GM12878 (cell line): ENCODE data around the gene HERC5. TPM values are rescaled to one million over a fixed set of nuclear protein-coding genes. Genes with fewer than 3 reads are reported as not detected.

Experiments used
- ATAC-seq: fragments of 200-7000 bp; cut with Tn5 transposase; 3 replicates; pipeline ENCODE4 v1.9.1; 2020; ENCODE audit warnings: mild to moderate bottlenecking, moderate library complexity
- BruUV-seq: library from RNA; stranded (reverse); fragments of 400-500 nt; replicated peaks from 2 replicates; lab custom pipeline; 2021; lab: Mats Ljungman, UMichigan
- CTCF ChIA-PET: fragments of 300-600 bp; sonication (Branson Sonifier 250); formaldehyde crosslinking; extraction: SDS; loops from one replicate; lab custom pipeline; 2021; ENCODE audit warnings: inconsistent platforms; lab: Yijun Ruan, JAX
- POLR2A ChIA-PET: fragments of 350-600 bp; formaldehyde crosslinking; extraction: SDS; loops from one replicate; lab custom pipeline; 2021; ENCODE audit warnings: inconsistent platforms; lab: Charles Lee
- RAD21 ChIA-PET: fragments of 300-600 bp; sonication (Branson Sonifier 250); formaldehyde crosslinking; loops from one replicate; lab custom pipeline; 2023; ENCODE audit warnings: antibody characterized with exemption; ENCODE audit not compliant: unreplicated experiment; lab: Charles Lee
- SMC1A ChIA-PET: fragments of 300-600 bp; sonication (Branson Sonifier 250); formaldehyde crosslinking; loops from one replicate; lab custom pipeline; 2023; ENCODE audit not compliant: unreplicated experiment, uncharacterized antibody; lab: Charles Lee
- DNase-seq: peaks from one replicate; pipeline ENCODE4 v3.0.0-alpha.2; 2011; ENCODE audit warnings: low read depth, low spot score
- FAIRE-seq: peaks from 3 replicates; lab custom pipeline; 2011; peaks lifted over from hg19 to GRCh38; lab: Jason Lieb, UNC
- H2AFZ ChIP-seq: 2 replicates; pipeline ENCODE4 v1.6.0; 2011; ENCODE audit warnings: low read depth, low read length, control low read depth; ENCODE audit not compliant: control insufficient read depth
- H3K27ac ChIP-seq: 2 replicates; pipeline ENCODE4 v1.5.1; 2011; ENCODE audit warnings: control low read depth; ENCODE audit not compliant: control insufficient read depth, insufficient read depth
- H3K27me3 ChIP-seq, 2 experiments: replicated peaks in 1 of 2; 2 replicates each; pipeline versions ENCODE4 v1.6.0 to v1.6.1; 2011; ENCODE audit warnings: low read length in 1 of 2; ENCODE audit not compliant: control insufficient read depth in 2 of 2, insufficient read depth in 2 of 2
- H3K36me3 ChIP-seq, 2 experiments: 2 replicates each; pipeline ENCODE4 v1.5.1; 2011; ENCODE audit warnings: low read length in 1 of 2; ENCODE audit not compliant: control insufficient read depth in 2 of 2, insufficient read depth in 2 of 2
- H3K4me1 ChIP-seq: 2 replicates; pipeline ENCODE4 v1.6.1; 2011; ENCODE audit warnings: mild to moderate bottlenecking, low read length, moderate library complexity, mixed read lengths; ENCODE audit not compliant: control insufficient read depth, insufficient read depth
- H3K4me2 ChIP-seq: 2 replicates; pipeline ENCODE4 v1.6.0; 2011; ENCODE audit warnings: control low read depth; ENCODE audit not compliant: control insufficient read depth, insufficient read depth
- H3K4me3 ChIP-seq: fragments of 200-600 bp; sonication (generic); 2 replicates; pipeline ENCODE4 v1.5.1; 2016
- H3K79me2 ChIP-seq: 2 replicates; pipeline ENCODE4 v1.6.0; 2011; ENCODE audit warnings: low read length; ENCODE audit not compliant: control insufficient read depth, insufficient read depth
- H3K9ac ChIP-seq: 2 replicates; pipeline ENCODE4 v1.8.0; 2011; ENCODE audit warnings: low read length, control low read depth, mixed read lengths; ENCODE audit not compliant: control insufficient read depth, insufficient read depth
- H3K9me3 ChIP-seq: replicated peaks from 3 replicates; pipeline ENCODE4 v1.5.1; 2011; ENCODE audit warnings: mild to moderate bottlenecking, low read length; ENCODE audit not compliant: control insufficient read depth, insufficient read depth
- H4K20me1 ChIP-seq: 2 replicates; pipeline ENCODE4 v1.6.0; 2011; ENCODE audit not compliant: control insufficient read depth, insufficient read depth
- CHD1 ChIP-seq: IDR thresholded peaks from 2 replicates; pipeline ENCODE4 v1.6.1; 2012; ENCODE audit warnings: low read depth, low read length, improper control_type of control experiment
- CREB1 ChIP-seq: IDR thresholded peaks from 2 replicates; pipeline ENCODE4 v1.6.1; 2012; ENCODE audit warnings: low read depth, mild to moderate bottlenecking, inconsistent platforms
- FOXK2 ChIP-seq: fragments of 450-650 bp; IDR thresholded peaks from 2 replicates; pipeline ENCODE4 v1.6.1; 2017; ENCODE audit warnings: mild to moderate bottlenecking, moderate library complexity
- LARP7 ChIP-seq: fragments of 450-650 bp; IDR thresholded peaks from 2 replicates; pipeline ENCODE4 v1.6.1; 2017; ENCODE audit warnings: mild to moderate bottlenecking
- MEF2A ChIP-seq: IDR thresholded peaks from 2 replicates; pipeline ENCODE4 v1.6.1; 2011; ENCODE audit warnings: low read depth, mild to moderate bottlenecking, low read length, moderate library complexity; ENCODE audit not compliant: insufficient read depth
- NBN ChIP-seq: fragments of 450-650 bp; IDR thresholded peaks from 2 replicates; pipeline ENCODE4 v1.6.1; 2016
- PAX8 ChIP-seq: fragments of 450-650 bp; IDR thresholded peaks from 2 replicates; pipeline ENCODE4 v1.6.1; 2017; ENCODE audit warnings: mild to moderate bottlenecking, moderate library complexity
- RB1 ChIP-seq: fragments of 450-650 bp; formaldehyde crosslinking; IDR thresholded peaks from 2 replicates; pipeline ENCODE4 v1.6.1; 2017; ENCODE audit warnings: mild to moderate bottlenecking, borderline replicate concordance
- STAT3 ChIP-seq: IDR thresholded peaks from 2 replicates; pipeline ENCODE4 v1.6.1; 2011; ENCODE audit warnings: low read depth, low read length, improper control_type of control experiment
- SUZ12 ChIP-seq: fragments of 200-600 bp; sonication (generic); IDR thresholded peaks from one replicate; pipeline ENCODE4 v1.6.1; 2018; ENCODE audit warnings: antibody characterized with exemption, mild to moderate bottlenecking; ENCODE audit not compliant: unreplicated experiment
- ZNF217 ChIP-seq: fragments of 450-650 bp; IDR thresholded peaks from 2 replicates; pipeline ENCODE4 v1.6.1; 2017; ENCODE audit warnings: antibody characterized with exemption, mild to moderate bottlenecking
- WGBS: methylation state at CpG from one replicate; pipeline ENCODE4 v1.1.6; 2016; ENCODE audit warnings: low lambda C conversion rate; ENCODE audit not compliant: insufficient replicate concordance, insufficient coverage; ENCODE audit errors: missing lambda C conversion rate; 5-methylcytosine and 5-hydroxymethylcytosine counted together
- in situ Hi-C: fragments of 300-500 bp; cut with MboI; formaldehyde crosslinking; loops from 9 replicates; pipeline ENCODE4 v1.14.3; 2018; ENCODE audit warnings: mixed read lengths
- intact Hi-C: fragments of 100-400 bp; cut with micrococcal nuclease; formaldehyde crosslinking; loops from one replicate; pipeline ENCODE4 v1.14.2; 2022; ENCODE audit not compliant: unreplicated experiment
- polyA plus RNA-seq, 11 experiments: library from polyadenylated mRNA; depleted of rRNA in 4 of 11; unstranded in 6 of 11; stranded (reverse) in 5 of 11; fragments of >200 nt; fragmentation: Nextera tagmentation in 4 of 11; fragmentation: Illumina TruSeq in 1 of 11; extraction: Ambion mirVana in 4 of 11; extraction: Trizol in 1 of 11; gene quantifications; 1 replicate in 1 of 11; 2 replicates in 10 of 11; pipeline versions ENCODE4 v1.2.1 to v1.2.3, GENCODE V29; 2011 to 2016; ENCODE audit warnings: inconsistent platforms in 2 of 11, missing spikeins in 2 of 11, low read depth in 1 of 11
- total RNA-seq, 4 experiments: library from RNA; depleted of rRNA in 3 of 4; stranded (reverse); fragments of >200 nt in 3 of 4; fragmentation: Illumina TruSeq in 1 of 4; extraction: Trizol in 1 of 4; gene quantifications; 2 replicates each; pipeline versions ENCODE4 v1.2.1 to v1.2.3, GENCODE V29; 2013 to 2021
- TF ChIP-seq, protein P1 (sequence below): fragments of 450-650 bp; conservative IDR thresholded peaks from 2 replicates; pipeline ENCODE4 v1.6.1; 2017; ENCODE audit warnings: mild to moderate bottlenecking, moderate library complexity
- TF ChIP-seq, protein P2 (sequence below): fragments of 450-650 bp; IDR thresholded peaks from 2 replicates; pipeline ENCODE4 v1.6.1; 2016; ENCODE audit warnings: mild to moderate bottlenecking
- TF ChIP-seq, protein P3 (sequence below): IDR thresholded peaks from 2 replicates; pipeline ENCODE4 v1.6.1; 2012; ENCODE audit warnings: low read depth, low read length, improper control_type of control experiment

Gene HERC5
- total and polyA plus RNA-seq, 10 of the 15 experiments (the other 5 are each of a cell fraction or from before 2014, with no cell fraction given), result 12.5 to 60.7 (median 25.1) TPM

DNA sequence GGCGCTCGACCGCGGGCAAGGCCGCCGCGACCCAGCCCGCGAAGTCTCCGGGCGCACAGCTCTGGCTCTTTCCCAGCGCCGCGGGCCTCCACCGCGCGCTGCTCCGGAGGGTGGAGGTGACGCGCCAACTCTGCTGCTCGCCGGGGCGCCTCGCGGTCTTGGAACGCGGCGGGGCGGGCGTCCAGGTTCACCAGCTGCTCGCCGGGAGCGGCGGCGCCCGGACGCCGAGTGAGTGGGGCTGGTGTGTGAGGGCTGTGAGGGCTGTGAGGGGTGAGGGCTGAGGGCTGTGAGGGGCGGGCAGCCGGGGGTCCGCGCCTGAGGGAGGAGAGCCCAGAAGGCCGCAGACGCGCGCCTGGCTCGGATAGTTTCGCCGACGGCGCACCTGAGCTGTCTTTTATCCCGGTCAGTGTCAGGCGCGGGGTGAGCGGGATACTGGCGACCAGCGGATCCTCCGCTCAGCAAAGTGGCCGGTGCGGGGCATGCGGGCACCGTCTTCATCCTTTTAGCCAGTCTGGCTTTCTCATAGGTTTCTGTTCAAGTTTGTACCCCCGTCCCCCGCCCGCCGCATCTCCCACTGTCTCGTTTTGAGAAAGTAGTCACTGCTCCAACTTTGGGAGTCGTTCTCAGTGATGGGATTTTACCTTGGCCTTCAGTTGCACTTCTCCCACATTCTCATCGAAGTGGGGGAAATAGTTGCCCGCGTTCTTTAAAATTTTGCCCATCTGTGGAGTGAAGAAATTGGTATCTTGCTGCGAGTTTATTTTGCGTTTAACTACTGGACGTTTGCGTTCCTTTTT is 586 bp downstream of the HERC5 start:
- Histone ChIP-seq H3K4me1 (peaks cover 11% of the 10 kb centered on the region), H3K27ac (peak overlapping the region; percentile 97), H3K9ac (peak overlapping the region; percentile 94), H3K79me2 (peaks cover 50% of the 10 kb centered on the region), H4K20me1 (no peaks in the 10 kb centered on the region), H3K4me3 (peak overlapping the region; percentile 60), H3K4me2 (peak overlapping the region; percentile 78), H3K27me3 (no peaks in the 10 kb centered on the region), H3K36me3 (peaks cover 0 to 8% of the 10 kb centered on the region in 2 experiments; a peak in 1 of 4 replicates), H3K9me3 (peaks cover 6% of the 10 kb centered on the region; the same call in 2 of the 3 replicates), H2AFZ (peak overlapping the region; percentile 95)
- ATAC-seq (peak; percentile 57), FAIRE-seq (no peak), DNase-seq (no peak)
- ChIA-PET SMC1A (interaction anchor here (0.6 to 4.3 kb wide), 17 partner anchors 8 to 264 kb away, joined by 3 to 19 read pairs (median 4); partner anchors contain the start of gene HERC6), RAD21 (interaction anchor here (0.6 to 4.4 kb wide), 22 partner anchors 13 to 1066 kb away, joined by 3 to 32 read pairs (median 4); partner anchors contain the start of genes HERC6, HSD17B11, PPM1K and PYURF), CTCF (interaction anchor here (0.7 to 5.7 kb wide), 16 partner anchors 10 to 238 kb away, joined by 3 to 41 read pairs (median 4); partner anchors contain the start of gene HERC6), POLR2A (interaction anchor here (0.6 to 3.7 kb wide), 11 partner anchors 11 to 283 kb away, joined by 3 to 39 read pairs (median 4); partner anchors contain the start of genes HERC6, PPM1K and PYURF)
- intact Hi-C loops (loop anchor here (1.0 to 2.0 kb wide), 2 partner anchors 78 to 173 kb away; partner anchors contain the start of gene PPM1K), in situ Hi-C loops (no loop called here)
- BruUV-seq, result no TSS peak
- 21% methylated on average over 72 of the region's 75 CpGs for WGBS
- no peak for TF ChIP-seq FOXK2
- 0 out of 2 replicates have a peak, but pooled peaks have one; percentile 19 for TF ChIP-seq ZNF217
- TF ChIP-seq, protein P1, sequence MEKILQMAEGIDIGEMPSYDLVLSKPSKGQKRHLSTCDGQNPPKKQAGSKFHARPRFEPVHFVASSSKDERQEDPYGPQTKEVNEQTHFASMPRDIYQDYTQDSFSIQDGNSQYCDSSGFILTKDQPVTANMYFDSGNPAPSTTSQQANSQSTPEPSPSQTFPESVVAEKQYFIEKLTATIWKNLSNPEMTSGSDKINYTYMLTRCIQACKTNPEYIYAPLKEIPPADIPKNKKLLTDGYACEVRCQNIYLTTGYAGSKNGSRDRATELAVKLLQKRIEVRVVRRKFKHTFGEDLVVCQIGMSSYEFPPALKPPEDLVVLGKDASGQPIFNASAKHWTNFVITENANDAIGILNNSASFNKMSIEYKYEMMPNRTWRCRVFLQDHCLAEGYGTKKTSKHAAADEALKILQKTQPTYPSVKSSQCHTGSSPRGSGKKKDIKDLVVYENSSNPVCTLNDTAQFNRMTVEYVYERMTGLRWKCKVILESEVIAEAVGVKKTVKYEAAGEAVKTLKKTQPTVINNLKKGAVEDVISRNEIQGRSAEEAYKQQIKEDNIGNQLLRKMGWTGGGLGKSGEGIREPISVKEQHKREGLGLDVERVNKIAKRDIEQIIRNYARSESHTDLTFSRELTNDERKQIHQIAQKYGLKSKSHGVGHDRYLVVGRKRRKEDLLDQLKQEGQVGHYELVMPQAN, result peak; percentile 93
- TF ChIP-seq, protein P2, sequence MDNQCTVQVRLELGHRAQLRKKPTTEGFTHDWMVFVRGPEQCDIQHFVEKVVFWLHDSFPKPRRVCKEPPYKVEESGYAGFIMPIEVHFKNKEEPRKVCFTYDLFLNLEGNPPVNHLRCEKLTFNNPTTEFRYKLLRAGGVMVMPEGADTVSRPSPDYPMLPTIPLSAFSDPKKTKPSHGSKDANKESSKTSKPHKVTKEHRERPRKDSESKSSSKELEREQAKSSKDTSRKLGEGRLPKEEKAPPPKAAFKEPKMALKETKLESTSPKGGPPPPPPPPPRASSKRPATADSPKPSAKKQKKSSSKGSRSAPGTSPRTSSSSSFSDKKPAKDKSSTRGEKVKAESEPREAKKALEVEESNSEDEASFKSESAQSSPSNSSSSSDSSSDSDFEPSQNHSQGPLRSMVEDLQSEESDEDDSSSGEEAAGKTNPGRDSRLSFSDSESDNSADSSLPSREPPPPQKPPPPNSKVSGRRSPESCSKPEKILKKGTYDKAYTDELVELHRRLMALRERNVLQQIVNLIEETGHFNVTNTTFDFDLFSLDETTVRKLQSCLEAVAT, result peak; percentile 87
- TF ChIP-seq, protein P3, sequence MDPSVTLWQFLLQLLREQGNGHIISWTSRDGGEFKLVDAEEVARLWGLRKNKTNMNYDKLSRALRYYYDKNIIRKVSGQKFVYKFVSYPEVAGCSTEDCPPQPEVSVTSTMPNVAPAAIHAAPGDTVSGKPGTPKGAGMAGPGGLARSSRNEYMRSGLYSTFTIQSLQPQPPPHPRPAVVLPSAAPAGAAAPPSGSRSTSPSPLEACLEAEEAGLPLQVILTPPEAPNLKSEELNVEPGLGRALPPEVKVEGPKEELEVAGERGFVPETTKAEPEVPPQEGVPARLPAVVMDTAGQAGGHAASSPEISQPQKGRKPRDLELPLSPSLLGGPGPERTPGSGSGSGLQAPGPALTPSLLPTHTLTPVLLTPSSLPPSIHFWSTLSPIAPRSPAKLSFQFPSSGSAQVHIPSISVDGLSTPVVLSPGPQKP, result no peak
- no peak for TF ChIP-seq CHD1
- no peak for TF ChIP-seq SUZ12
- no peak for TF ChIP-seq STAT3
- no peak for TF ChIP-seq PAX8
- 0 out of 2 replicates have a peak, but pooled peaks have one; percentile 21 for TF ChIP-seq RB1
- TF ChIP-seq CREB1, result no peak
- TF ChIP-seq LARP7, result peak; percentile 15; the same call in 1 of the 2 replicates
- no peak for TF ChIP-seq MEF2A
- no peak for TF ChIP-seq NBN
